Activated T-helper 17 cell treated with anti-CD3 and anti-CD28 coated beads, Interleukin-2, amount 50 U/mL, for 72 hours (primary cell): ENCODE results near the gene RGL2. TPM values are rescaled to one million over a fixed set of nuclear protein-coding genes. Genes with fewer than 3 reads are reported as not detected.
"Not testable (repeated sequence)": the region's sequence is repeated elsewhere in the genome, so short reads cannot be mapped to it uniquely, and the experiment has no call there.

Source experiments
- ATAC-seq: fragments of 150-1000 bp; cut with Tn5 transposase; replicated peaks from 2 replicates; pipeline ENCODE4 v1.10.0; 2021; ENCODE audit warnings: mild to moderate bottlenecking, moderate library complexity
- H3K27ac Mint-ChIP-seq: one replicate; pipeline ENCODE4 v1.8.0; 2022; ENCODE audit warnings: mixed read lengths
- H3K27me3 Mint-ChIP-seq: one replicate; pipeline ENCODE4 v1.8.0; 2022; ENCODE audit warnings: mixed read lengths
- H3K36me3 Mint-ChIP-seq: one replicate; pipeline ENCODE4 v1.8.0; 2022; ENCODE audit warnings: low read depth, mild to moderate bottlenecking, mixed read lengths
- H3K4me1 Mint-ChIP-seq: one replicate; pipeline ENCODE4 v1.8.0; 2022; ENCODE audit warnings: mixed read lengths
- H3K4me3 Mint-ChIP-seq: one replicate; pipeline ENCODE4 v1.8.0; 2022; ENCODE audit warnings: mild to moderate bottlenecking, mixed read lengths
- H3K9me3 Mint-ChIP-seq: one replicate; pipeline ENCODE4 v1.8.0; 2022; ENCODE audit warnings: mixed read lengths
- total RNA-seq, 2 donors: library from RNA; stranded (reverse); gene quantifications; one replicate each; pipeline ENCODE4 v1.2.3, GENCODE V29; 2022

The RGL2 gene
- total RNA-seq, 2 donors from 2014 or later: 37.7 to 73.4 TPM

- Mint-ChIP-seq H3K4me3 (no peak overlapping the region), H3K27ac (no peak overlapping the region), H3K36me3 (peaks cover 76% of the 10 kb centered on the region), H3K27me3 (no peaks in the 10 kb centered on the region), H3K9me3 (no peaks in the 10 kb centered on the region), H3K4me1 (peaks cover 14% of the 10 kb centered on the region)
- ATAC-seq: no peak
Observed at GRCh38 chr6:33292996-33293682, 5.6 kb downstream of the RGL2 start.

- Mint-ChIP-seq H3K4me1 (peaks cover 27% of the 10 kb centered on the region), H3K36me3 (peaks cover 90% of the 10 kb centered on the region), H3K27me3 (no peaks in the 10 kb centered on the region), H3K27ac (peak overlapping the region; percentile 89), H3K9me3 (no peaks in the 10 kb centered on the region), H3K4me3 (peak overlapping the region; percentile 84)
- ATAC-seq: no peak
Observed at GRCh38 chr6:33290459-33290858, 8.3 kb downstream of the RGL2 start.

- no peaks in the 10 kb centered on the region for H3K9me3 Mint-ChIP-seq
- peaks cover 94% of the 10 kb centered on the region for H3K36me3 Mint-ChIP-seq
- H3K4me3 Mint-ChIP-seq: peak overlapping the region; percentile 84
- H3K27me3 Mint-ChIP-seq: no peaks in the 10 kb centered on the region
- H3K4me1 Mint-ChIP-seq: peaks cover 27% of the 10 kb centered on the region
- no peak for ATAC-seq
- H3K27ac Mint-ChIP-seq: peak overlapping the region; percentile 89
Observed at GRCh38 chr6:33289784-33290315, 8.9 kb downstream of the RGL2 start.

GRCh38 chr6:33288921-33289783 is 9.6 kb downstream of the RGL2 start, which contains the start of the genes PFDN6 and WDR46:
Gene PFDN6 (plus strand): TSS chr6:33289601. CDS start chr6:33289857, 256 bp downstream.
Gene WDR46 (minus strand): TSS chr6:33289239. CDS start chr6:33289170, 69 bp downstream.
- no peaks in the 10 kb centered on the region for H3K27me3 Mint-ChIP-seq
- H3K4me1 Mint-ChIP-seq: peaks cover 27% of the 10 kb centered on the region
- no peaks in the 10 kb centered on the region for H3K9me3 Mint-ChIP-seq
- peaks cover 94% of the 10 kb centered on the region for H3K36me3 Mint-ChIP-seq
- peak within 1 kb of the TSS; percentile 89 for H3K27ac Mint-ChIP-seq
- peak; percentile 98 for ATAC-seq
- H3K4me3 Mint-ChIP-seq: peak within 1 kb of the TSS; percentile 84

- H3K4me3 Mint-ChIP-seq: peak overlapping the region; percentile 84
- H3K9me3 Mint-ChIP-seq: no peaks in the 10 kb centered on the region
- peak overlapping the region; percentile 89 for H3K27ac Mint-ChIP-seq
- H3K36me3 Mint-ChIP-seq: peaks cover 97% of the 10 kb centered on the region
- no peak for ATAC-seq
- H3K4me1 Mint-ChIP-seq: peaks cover 27% of the 10 kb centered on the region
- H3K27me3 Mint-ChIP-seq: no peaks in the 10 kb centered on the region
Observed at GRCh38 chr6:33288141-33288920, 10.4 kb downstream of the RGL2 start.

- no peaks in the 10 kb centered on the region for H3K27me3 Mint-ChIP-seq
- H3K4me1 Mint-ChIP-seq: peaks cover 27% of the 10 kb centered on the region
- no peaks in the 10 kb centered on the region for H3K9me3 Mint-ChIP-seq
- peaks cover 97% of the 10 kb centered on the region for H3K36me3 Mint-ChIP-seq
- no peak for ATAC-seq
- H3K4me3 Mint-ChIP-seq: peak overlapping the region; percentile 84
- H3K27ac Mint-ChIP-seq: no peak overlapping the region
Observed at GRCh38 chr6:33286946-33287914, 11.5 kb downstream of the RGL2 start.

- H3K4me3 Mint-ChIP-seq, H3K27ac Mint-ChIP-seq, H3K9me3 Mint-ChIP-seq, ATAC-seq, H3K27me3 Mint-ChIP-seq: not testable (repeated sequence)
- Mint-ChIP-seq H3K36me3 (peaks cover 91% of the 10 kb centered on the region), H3K4me1 (peaks cover 16% of the 10 kb centered on the region)
Observed at GRCh38 chr6:33285214-33285613, 13.5 kb downstream of the RGL2 start.

- Mint-ChIP-seq H3K9me3 (no peaks in the 10 kb centered on the region), H3K36me3 (peaks cover 76% of the 10 kb centered on the region), H3K4me1 (peaks cover 11% of the 10 kb centered on the region), H3K27ac (peak overlapping the region; percentile 30), H3K4me3 (no peak overlapping the region), H3K27me3 (no peaks in the 10 kb centered on the region)
- ATAC-seq: no peak
Observed at GRCh38 chr6:33280539-33280938, 18.2 kb downstream of the RGL2 start.

GRCh38 chr6:33279971-33280511 is 18.7 kb downstream of the RGL2 start:
- no peaks in the 10 kb centered on the region for H3K27me3 Mint-ChIP-seq
- peaks cover 12% of the 10 kb centered on the region for H3K4me1 Mint-ChIP-seq
- H3K36me3 Mint-ChIP-seq: peaks cover 76% of the 10 kb centered on the region
- no peaks in the 10 kb centered on the region for H3K9me3 Mint-ChIP-seq
- no peak overlapping the region for H3K27ac Mint-ChIP-seq
- no peak overlapping the region for H3K4me3 Mint-ChIP-seq
- ATAC-seq: no peak

GRCh38 chr6:33279257-33279695 is 19.5 kb downstream of the RGL2 start:
- Mint-ChIP-seq H3K27ac (no peak overlapping the region), H3K27me3 (no peaks in the 10 kb centered on the region), H3K9me3 (no peaks in the 10 kb centered on the region), H3K36me3 (peaks cover 76% of the 10 kb centered on the region), H3K4me1 (peaks cover 18% of the 10 kb centered on the region), H3K4me3 (no peak overlapping the region)
- ATAC-seq: no peak

- Mint-ChIP-seq H3K36me3 (peaks cover 76% of the 10 kb centered on the region), H3K27ac (no peak overlapping the region), H3K9me3 (no peaks in the 10 kb centered on the region), H3K27me3 (no peaks in the 10 kb centered on the region), H3K4me3 (no peak overlapping the region), H3K4me1 (peaks cover 19% of the 10 kb centered on the region)
- no peak for ATAC-seq
Observed at GRCh38 chr6:33278810-33279209, 19.9 kb downstream of the RGL2 start.

GRCh38 chr6:33278392-33278741 is 20.4 kb downstream of the RGL2 start:
- Mint-ChIP-seq H3K36me3 (peaks cover 76% of the 10 kb centered on the region), H3K27me3 (no peaks in the 10 kb centered on the region), H3K9me3 (no peaks in the 10 kb centered on the region), H3K27ac (no peak overlapping the region), H3K4me3 (no peak overlapping the region), H3K4me1 (peaks cover 21% of the 10 kb centered on the region)
- no peak for ATAC-seq
